HG03039 (cell line): ENCODE data around the gene LMF2.
A peak's percentile ranks its signal among the peaks of the same experiment; 100 is the strongest.
"Not testable (repeated sequence)": the region's sequence is repeated elsewhere in the genome, so short reads cannot be mapped to it uniquely, and the experiment has no call there.

Source experiments
- ATAC-seq: cut with Tn5 transposase; IDR thresholded peaks from one replicate; pipeline ENCODE4 v1.9.1; 2021; ENCODE audit warnings: mild to moderate bottlenecking, moderate library complexity; ENCODE audit not compliant: unreplicated experiment

Gene LMF2, protein sequence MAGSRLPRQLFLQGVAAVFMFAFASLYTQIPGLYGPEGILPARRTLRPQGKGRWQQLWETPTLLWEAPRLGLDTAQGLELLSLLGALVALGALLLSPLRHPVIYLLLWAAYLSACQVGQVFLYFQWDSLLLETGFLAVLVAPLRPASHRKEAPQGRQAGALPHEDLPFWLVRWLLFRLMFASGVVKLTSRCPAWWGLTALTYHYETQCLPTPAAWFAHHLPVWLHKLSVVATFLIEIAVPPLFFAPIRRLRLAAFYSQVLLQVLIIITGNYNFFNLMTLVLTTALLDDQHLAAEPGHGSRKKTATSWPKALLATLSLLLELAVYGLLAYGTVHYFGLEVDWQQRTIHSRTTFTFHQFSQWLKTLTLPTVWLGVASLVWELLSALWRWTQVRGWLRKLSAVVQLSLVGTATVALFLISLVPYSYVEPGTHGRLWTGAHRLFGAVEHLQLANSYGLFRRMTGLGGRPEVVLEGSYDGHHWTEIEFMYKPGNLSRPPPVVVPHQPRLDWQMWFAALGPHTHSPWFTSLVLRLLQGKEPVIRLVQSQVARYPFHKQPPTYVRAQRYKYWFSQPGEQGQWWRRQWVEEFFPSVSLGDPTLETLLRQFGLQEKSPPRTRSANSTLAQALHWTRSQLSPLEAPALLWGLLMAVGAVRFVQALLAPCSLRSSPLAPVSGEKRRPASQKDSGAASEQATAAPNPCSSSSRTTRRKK

DNA sequence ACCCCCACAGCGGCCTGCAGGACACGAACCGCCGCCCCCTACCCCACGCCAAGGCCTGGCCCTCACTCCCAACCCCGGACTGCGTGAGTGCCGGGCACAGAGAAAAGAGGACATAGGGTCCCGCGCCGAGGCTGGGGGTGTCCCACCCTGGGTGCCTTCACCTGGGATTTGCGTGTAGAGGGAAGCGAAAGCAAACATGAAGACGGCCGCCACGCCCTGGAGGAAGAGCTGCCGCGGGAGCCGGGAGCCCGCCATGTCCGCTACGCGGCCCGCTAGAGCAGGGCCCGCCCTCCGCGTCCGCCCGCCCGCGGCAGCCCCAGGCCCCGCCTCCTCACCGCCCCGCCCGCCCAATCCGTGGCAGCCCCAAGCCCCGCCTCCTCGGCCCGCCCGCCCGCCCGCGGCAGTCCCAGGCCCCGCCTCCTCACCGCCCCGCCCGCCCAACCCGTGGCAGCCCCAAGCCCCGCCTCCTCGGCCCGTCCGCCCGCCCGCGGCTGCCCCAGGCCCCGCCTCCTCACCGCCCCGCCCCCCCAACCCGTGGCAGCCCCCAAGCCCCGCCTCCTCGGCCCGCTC, at the start of gene LMF2:
LMF2 (minus strand) TSS at position 282 of the 570 bp plus-strand sequence; CDS start at position 255, 27 bp downstream.
- peak; percentile 40 for ATAC-seq

GRCh38 chr22:50556703-50557102, 49.2 kb upstream of the LMF2 start:
- no peak for ATAC-seq

- no peak for ATAC-seq
These were observed 45.8 kb upstream of the LMF2 start for GRCh38 chr22:50553310-50553709.

GRCh38 chr22:50551160-50551752, 43.8 kb upstream of the LMF2 start:
- ATAC-seq = no peak

- no peak for ATAC-seq
These were observed 42.9 kb upstream of the LMF2 start for GRCh38 chr22:50550395-50550794.

DNA sequence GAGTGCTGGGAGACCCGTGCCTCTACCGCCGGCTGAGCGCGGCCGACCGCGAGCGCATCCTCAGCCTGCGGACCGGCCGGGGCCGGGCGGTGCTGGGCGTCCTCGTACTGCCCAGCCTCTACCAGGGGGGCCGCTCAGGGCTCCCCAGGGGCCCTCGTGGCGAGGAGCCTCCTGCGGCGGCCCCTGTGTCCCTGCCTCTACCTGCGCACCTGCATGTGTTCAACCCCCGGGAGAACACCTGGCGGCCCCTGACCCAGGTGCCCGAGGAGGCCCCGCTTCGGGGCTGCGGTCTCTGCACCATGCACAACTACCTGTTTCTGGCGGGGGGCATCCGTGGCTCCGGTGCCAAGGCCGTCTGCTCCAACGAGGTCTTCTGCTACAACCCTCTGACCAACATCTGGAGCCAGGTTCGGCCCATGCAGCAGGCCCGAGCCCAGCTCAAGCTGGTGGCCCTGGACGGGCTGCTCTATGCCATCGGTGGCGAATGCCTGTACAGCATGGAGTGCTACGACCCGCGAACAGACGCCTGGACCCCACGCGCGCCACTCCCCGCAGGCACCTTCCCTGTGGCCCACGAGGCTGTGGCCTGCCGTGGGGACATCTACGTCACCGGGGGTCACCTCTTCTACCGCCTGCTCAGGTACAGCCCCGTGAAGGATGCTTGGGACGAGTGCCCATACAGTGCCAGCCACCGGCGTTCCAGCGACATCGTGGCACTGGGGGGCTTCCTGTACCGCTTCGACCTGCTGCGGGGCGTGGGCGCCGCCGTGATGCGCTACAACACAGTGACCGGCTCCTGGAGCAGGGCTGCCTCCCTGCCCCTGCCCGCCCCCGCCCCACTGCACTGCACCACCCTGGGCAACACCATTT, 41.7 kb upstream of the LMF2 start:
- ATAC-seq = no peak

DNA sequence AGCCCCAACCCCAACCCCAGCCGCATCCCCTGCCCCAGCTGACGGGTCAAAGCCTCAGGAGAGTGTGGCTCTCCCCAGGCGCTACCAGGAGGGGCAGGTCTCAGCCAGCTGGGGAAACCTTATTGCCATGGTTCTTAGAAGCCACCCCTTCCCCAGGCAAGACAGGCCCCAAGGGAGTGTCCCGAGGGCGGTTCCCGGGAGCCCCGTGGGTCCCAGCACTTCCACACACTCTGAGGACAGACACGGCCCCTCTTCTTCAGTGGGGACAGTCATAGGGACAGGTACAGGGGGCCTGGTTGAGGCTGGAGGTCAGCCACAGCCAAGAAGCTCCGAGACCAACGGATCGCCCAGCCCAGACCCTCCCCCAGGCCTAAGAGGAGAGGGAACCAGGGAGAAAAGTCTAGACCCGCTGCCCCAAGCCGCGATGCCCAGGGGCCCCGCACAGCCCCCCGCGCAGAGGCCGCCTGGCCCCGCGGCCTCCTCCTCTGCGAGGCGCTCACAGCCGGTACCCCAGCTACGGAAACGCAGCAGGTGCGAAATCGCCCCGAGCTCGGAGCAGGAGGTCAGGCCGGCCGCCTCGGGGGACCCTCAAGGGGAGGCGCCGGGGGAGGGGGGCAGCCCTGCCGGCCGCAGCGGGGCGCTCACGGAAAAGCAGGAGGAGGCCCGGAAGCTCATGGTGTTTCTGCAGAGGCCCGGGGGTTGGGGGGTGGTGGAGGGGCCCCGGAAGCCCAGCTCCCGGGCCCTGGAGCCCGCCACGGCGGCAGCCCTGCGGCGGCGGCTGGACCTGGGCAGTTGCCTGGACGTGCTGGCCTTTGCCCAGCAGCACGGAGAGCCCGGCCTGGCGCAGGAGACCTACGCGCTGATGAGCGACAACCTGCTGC, 40.8 kb upstream of the LMF2 start:
- no peak for ATAC-seq

DNA sequence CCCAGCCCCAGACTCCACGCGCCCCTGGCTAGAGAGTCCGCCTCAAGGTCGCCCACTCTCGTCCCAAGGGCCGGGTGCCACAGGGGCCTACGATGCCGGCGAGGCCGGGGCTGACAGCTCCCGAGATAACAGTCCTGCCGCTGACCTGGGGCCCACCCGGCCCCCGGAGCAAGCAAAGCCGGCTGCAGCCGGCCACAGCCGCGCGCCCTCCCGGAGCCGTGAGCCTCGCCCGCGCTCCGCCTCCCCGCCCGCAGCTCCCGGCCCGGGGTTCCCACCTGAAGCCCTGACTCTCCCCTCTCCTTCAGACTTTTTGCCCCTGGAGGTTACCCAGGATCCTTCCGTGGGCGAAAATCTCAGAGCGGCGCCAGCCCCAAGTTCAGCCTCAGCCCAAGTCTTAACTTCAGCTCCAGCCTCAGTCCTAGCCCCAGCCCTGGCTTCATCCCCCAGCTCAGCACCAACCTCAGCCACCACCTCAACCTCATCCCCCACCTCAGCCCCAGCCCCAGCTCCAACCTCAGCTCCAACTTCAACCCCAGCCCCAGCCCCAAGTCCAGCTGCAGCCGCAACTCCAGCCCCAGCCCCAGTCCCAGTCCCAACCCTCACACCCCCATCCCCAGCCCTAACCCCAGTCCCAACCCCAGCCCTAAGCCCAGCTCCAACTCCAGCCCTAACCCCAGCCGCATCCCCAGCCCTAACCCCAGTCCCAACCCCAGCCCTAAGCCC, 39.9 kb upstream of the LMF2 start:
- no peak for ATAC-seq

DNA sequence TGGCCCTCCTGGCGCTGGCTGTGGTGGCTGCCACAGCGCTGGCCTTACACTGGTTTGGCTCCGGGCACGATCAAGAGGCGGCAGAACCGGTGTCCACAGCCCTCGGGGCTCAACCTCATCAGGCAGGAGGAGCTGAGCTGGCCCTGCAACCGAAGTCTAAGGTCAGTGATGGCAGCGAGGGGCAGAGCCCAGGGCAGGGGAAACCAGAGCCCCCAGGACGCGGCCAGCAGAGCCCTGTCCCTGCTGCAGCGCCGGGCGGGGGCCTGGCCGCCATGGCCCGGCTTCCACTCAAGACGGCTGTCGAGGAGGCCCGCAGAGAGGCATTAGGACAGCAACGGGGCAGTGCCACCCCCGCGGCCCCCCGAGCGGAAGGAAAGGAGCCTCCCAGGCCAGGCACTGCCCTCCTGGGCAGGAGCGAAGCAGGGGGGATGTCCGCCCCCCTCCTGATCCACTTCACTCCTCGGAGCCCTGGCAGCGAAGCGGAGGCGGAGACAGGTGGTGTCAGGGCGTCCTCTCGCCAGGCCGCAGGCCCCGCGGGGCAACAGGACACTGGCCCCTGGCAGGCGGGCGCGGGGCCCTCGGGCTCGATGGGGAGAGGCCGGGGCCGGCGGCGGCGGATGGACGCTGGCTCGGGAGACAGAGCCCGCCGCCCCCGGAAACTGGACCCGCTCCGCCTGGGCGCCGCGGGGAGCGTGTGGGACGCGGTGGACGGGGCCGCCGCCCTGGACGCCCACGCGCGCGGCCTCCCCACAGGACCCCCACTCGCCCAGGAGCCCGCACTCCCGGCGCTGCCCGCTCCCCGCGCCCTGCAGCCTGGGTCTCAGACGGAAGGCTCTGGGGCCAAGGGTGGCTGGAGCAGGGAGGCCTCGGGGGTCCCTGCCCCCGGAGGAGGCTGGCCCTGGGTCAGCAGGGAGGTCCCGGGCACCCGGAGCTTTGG, 39.1 kb upstream of the LMF2 start:
- no peak for ATAC-seq

- no peak for ATAC-seq
These were observed 38.2 kb upstream of the LMF2 start, which contains the start of gene KLHDC7B for GRCh38 chr22:50545522-50546325. KLHDC7B (plus strand) TSS chr22:50545899; CDS start chr22:50546244, 345 bp downstream.

DNA sequence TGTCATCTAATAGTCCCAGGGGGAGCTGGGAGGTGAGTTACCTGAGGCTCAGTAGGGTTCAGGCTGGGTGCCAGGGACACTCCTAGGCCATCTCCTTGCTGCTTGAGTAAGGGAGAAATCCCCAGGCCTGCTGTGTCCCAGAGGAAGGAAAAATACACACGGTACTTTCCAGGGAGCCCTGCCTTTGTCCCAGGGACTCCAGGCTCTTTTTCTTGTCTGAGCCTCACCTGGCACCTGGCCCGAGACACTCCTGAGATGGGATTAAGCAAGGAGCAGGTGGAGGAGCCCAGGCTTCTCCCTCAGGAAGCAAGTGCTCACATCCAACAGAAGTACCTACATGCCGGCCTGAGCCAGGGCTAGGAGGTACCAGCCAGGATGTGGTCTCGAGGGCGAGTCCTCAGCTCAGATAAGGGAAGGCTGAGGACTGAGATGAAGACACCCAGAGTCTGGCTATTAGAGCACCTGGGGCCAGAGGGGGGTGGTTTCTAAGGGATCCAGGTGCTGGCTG, 37.3 kb upstream of the LMF2 start:
- no peak for ATAC-seq

DNA sequence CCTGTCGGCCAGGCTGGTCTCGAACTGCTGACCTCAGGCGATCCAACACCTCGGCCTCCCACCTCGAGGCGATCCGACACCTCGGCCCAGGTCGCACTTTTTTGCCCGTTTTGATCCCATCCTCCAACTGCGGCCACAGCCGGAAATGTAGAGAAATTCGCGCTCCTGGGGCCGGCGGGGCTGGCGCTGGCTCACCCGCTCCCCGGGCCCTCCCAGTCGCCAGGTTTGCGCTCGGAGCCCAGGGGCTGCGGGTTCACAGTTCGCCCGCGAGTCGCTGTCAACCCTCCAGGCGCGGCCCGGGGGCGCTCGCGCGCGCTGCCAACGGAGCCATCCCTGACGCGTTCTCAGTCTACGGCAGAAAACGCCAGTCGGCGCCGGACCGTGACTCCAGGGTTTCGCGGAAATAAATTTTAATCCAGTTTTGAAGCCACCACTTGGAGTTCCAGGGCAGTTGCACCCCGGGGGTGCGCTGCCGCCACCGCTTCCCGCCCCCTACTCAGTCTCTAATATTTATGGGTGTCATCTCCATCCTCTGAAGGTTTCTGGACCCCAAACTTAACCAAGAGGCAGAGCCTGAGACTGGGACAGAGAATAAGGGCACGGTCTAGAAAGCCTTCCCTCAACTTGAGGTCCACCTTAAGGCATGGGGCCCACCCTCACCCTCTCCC, 36.7 kb upstream of the LMF2 start:
- no peak for ATAC-seq

DNA sequence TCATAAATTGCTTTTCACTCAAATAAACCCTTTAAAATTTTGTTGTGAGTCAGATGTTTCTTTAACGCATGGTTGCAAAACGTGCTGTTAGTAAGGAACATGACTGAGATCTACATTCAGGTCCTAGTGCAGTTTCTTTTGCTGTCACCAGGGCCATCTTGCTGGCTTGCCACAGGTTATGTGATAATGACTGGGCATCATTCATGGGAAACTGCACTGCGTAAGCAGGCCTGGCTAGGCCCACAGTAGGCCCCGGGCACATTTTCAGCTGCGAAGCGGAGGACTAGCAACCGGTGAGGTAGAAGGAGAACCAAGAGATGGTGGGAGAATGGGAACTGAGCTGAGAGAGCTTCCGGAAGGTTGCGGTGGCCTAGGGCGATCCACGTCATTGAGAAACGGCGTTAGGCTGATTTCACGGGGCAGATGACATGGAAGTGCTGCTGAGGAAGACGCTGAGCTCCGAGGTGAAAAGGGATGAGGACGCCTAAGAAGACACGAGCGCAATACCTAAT, 35.0 kb upstream of the LMF2 start:
- ATAC-seq = no peak

DNA sequence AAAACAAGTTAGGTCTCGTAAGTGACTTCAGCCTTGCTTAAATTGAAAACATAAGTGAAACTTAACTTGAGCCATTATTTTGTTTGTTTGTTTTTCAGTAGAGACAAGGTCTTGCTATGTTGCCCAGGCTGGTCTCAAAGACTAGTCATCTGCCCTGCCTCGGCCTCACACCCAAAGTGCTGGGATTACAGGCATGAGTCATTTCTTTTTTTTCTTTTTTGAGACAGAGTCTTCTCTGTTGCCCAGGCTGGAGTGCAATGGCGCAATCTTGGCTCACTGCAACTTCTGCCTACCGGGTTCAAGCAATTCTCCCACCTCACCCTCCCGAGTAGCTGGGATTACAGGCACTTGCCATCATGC, 34.1 kb upstream of the LMF2 start:
- ATAC-seq = not testable (repeated sequence)

DNA sequence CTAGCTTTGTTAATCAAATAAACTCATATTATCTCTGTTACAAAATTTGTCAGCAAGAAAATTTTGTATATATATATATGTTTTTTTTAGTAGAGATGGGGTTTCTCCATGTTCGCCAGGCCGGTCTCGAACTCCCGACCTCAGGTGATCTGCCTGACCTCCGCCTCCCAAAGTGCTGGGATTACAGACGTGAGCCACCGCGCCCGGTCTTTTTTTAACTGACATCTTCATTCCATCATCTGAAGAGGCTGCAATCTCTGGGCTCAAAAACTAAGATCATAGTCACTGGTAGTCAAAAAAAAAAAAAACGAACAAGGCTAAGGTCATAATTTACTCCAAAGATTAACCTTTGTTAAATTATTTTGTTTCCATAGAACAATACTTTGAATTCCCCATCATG, 32.9 kb upstream of the LMF2 start:
- no peak for ATAC-seq

DNA sequence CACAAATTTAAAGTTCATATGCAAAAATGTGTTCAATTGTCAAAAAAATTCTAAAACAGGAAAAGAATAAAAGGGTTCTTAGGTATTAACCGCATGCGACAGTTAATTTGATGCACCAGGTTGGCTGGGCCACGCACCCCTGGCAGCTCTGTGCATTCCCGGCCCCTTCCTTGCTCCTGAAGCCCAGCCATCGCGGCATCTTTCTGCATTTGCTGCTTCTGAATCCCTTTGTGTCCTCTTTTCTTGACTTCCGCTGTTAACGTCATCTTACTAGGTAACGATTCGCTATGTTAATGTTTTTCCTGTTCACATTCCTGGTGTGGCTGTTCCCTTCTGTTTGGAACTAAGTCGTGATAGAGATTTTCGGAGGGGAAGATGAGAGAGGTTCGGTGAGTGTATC, 30.3 kb upstream of the LMF2 start:
- no peak for ATAC-seq
